Adrenal gland (tissue), 12 donors: ENCODE results near the gene ABCD1. TPM values are rescaled to one million over a fixed set of nuclear protein-coding genes. Genes with fewer than 3 reads are reported as not detected.

Experiments used
- DNase-seq, 7 donors: peaks; one replicate each; pipeline ENCODE4 v3.0.0-alpha.2; 2019 to 2020
- H3K27ac ChIP-seq, 5 donors: fragments of 200-600 bp; sonication (generic) in 4 of 5; 1 replicate in 3 of 5; 2 replicates in 2 of 5; pipeline versions ENCODE4 v1.5.1 to v1.8.0; 2016 to 2020; ENCODE audit warnings: mild to moderate bottlenecking in 1 of 5
- H3K27me3 ChIP-seq: fragments of 200-600 bp; 2 replicates; pipeline ENCODE4 v1.8.0; 2021
- H3K36me3 ChIP-seq, 2 donors: fragments of 200-600 bp; replicated peaks in 1 of 2; 1 replicate in 1 of 2; 2 replicates in 1 of 2; pipeline versions ENCODE4 v1.5.1 to v1.8.0; 2018 to 2022
- H3K4me1 ChIP-seq, 2 donors: fragments of 200-600 bp; replicated peaks in 1 of 2; 1 replicate in 1 of 2; 2 replicates in 1 of 2; pipeline versions ENCODE4 v1.5.1 to v1.8.0; 2018 to 2021
- H3K4me3 ChIP-seq, 4 donors: fragments of 200-600 bp; sonication (generic) in 3 of 4; one replicate each; pipeline ENCODE4 v1.5.1; 2016 to 2018
- H3K9me3 ChIP-seq, 3 donors: fragments of 200-600 bp; sonication (generic) in 1 of 3; replicated peaks in 1 of 3; 1 replicate in 2 of 3; 2 replicates in 1 of 3; pipeline versions ENCODE4 v1.5.1 to v1.8.0; 2016 to 2021
- POLR2A ChIP-seq, 2 donors: fragments of 450-650 bp; IDR thresholded peaks; one replicate each; pipeline ENCODE4 v1.6.1; 2017; ENCODE audit warnings: antibody characterized with exemption in 2 of 2, mild to moderate bottlenecking in 2 of 2, moderate library complexity in 1 of 2
- WGBS, 4 donors: extraction: QIAGEN DNeasy Blood & Tissue Kit in 2 of 4; methylation state at CpG; one replicate each; pipeline versions ENCODE4 v1.1.5 to v1.1.7; 2013 to 2017; 5-methylcytosine and 5-hydroxymethylcytosine counted together
- intact Hi-C, 2 donors: fragments of 100-400 bp; cut with DNase I; formaldehyde crosslinking; loops; one replicate each; pipeline versions ENCODE4 v1.14.1 to v1.15.0; 2022 to 2023
- polyA plus RNA-seq, 3 donors: library from polyadenylated mRNA; stranded (reverse); fragments of 200-250 nt in 2 of 3; fragments of 350-450 nt in 1 of 3; fragmentation: Illumina TruSeq in 1 of 3; extraction: RNeasy Lipid Tissue Mini Kit (QIAGEN cat#74804) in 1 of 3; gene quantifications; one replicate each; pipeline ENCODE4 v1.2.3, GENCODE V29; 2013 to 2014
- total RNA-seq, 9 donors: library from RNA; depleted of rRNA in 4 of 9; stranded (reverse); fragments of >200 nt in 4 of 9; fragments of 120-200 nt in 1 of 9; fragmentation: NEBNext Ultra II Directional in 1 of 9; extraction: Animal tissue kit (Norgen Biotek cat#: 25700) in 1 of 9; gene quantifications; one replicate each; pipeline versions ENCODE4 v1.1.0 to v1.2.4, GENCODE V29; 2013 to 2023
- TF ChIP-seq, protein P1 (sequence below), 6 experiments: fragments of 450-650 bp in 4 of 6; fragments of 200-600 bp in 2 of 6; sonication (generic) in 1 of 6; IDR thresholded peaks; 1 replicate in 5 of 6; 2 replicates in 1 of 6; pipeline versions ENCODE4 v1.5.1 to v1.8.0; 2016 to 2021; ENCODE audit warnings: antibody characterized with exemption in 6 of 6, mild to moderate bottlenecking in 2 of 6, moderate library complexity in 1 of 6
- donor health status: healthy with polysubstance abuse.
- donor health status: Bipolar disorder and iron deficiency.
- donor health status: DM: yes; HTN: yes; CAD: no.
- donor health status: DM: no; HTN: no; CAD: no.
- donor health status: DM: no; HTN: no; CAD: no.
- donor health status: DM: yes; HTN: yes; CAD: no.

ABCD1 gene
- total and polyA plus RNA-seq, 12 donors = 29.6 to 78.0 (median 50.4) TPM

DNA sequence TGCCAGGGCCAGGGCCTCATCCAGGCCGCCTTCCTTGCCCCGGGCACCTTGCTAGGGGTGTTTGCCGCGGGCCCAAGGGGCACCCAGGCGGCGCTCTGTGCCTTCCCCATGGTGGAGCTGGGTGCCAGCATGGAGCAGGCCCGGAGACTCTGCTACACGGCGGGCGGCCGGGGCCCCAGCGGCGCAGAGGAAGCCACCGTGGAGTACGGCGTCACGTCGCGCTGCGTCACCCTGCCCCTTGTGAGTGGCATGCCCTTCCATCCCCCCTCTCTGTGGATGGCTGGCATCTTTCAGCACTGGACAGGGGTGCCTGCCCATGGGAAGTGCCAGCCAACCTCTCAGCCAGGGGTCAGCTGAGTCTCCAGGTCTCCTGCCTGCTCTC lies 43.0 kb downstream of the ABCD1 start:
- peaks cover 0 to 18% of the 10 kb centered on the region in 2 donors for H3K4me1 ChIP-seq
- H3K36me3 ChIP-seq = peaks cover 0 to 10% of the 10 kb centered on the region in 2 donors
- TF ChIP-seq, protein P1, sequence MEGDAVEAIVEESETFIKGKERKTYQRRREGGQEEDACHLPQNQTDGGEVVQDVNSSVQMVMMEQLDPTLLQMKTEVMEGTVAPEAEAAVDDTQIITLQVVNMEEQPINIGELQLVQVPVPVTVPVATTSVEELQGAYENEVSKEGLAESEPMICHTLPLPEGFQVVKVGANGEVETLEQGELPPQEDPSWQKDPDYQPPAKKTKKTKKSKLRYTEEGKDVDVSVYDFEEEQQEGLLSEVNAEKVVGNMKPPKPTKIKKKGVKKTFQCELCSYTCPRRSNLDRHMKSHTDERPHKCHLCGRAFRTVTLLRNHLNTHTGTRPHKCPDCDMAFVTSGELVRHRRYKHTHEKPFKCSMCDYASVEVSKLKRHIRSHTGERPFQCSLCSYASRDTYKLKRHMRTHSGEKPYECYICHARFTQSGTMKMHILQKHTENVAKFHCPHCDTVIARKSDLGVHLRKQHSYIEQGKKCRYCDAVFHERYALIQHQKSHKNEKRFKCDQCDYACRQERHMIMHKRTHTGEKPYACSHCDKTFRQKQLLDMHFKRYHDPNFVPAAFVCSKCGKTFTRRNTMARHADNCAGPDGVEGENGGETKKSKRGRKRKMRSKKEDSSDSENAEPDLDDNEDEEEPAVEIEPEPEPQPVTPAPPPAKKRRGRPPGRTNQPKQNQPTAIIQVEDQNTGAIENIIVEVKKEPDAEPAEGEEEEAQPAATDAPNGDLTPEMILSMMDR (IDR thresholded peaks at IDR 0.05) = no peak
- TF ChIP-seq POLR2A (IDR thresholded peaks at IDR 0.05) = no peak
- intact Hi-C loops = loop anchor here in 1 of 2 donors (5.0 kb wide), 1 partner anchor 190 kb away; no protein-coding TSS in a partner anchor
- H3K27me3 ChIP-seq = no peaks in the 10 kb centered on the region
- H3K27ac ChIP-seq = peak overlapping the region in 2 of 5 donors; percentile 43 to 87
- WGBS, 4 donors = 88 to 97% methylated on average over 20 of the region's 20 CpGs; no CpG with 5 or more reads in 2 of the 4 donors
- H3K9me3 ChIP-seq = no peaks in the 10 kb centered on the region
- H3K4me3 ChIP-seq = no peak overlapping the region
- DNase-seq = peak in 1 of 7 donors; percentile 11

DNA sequence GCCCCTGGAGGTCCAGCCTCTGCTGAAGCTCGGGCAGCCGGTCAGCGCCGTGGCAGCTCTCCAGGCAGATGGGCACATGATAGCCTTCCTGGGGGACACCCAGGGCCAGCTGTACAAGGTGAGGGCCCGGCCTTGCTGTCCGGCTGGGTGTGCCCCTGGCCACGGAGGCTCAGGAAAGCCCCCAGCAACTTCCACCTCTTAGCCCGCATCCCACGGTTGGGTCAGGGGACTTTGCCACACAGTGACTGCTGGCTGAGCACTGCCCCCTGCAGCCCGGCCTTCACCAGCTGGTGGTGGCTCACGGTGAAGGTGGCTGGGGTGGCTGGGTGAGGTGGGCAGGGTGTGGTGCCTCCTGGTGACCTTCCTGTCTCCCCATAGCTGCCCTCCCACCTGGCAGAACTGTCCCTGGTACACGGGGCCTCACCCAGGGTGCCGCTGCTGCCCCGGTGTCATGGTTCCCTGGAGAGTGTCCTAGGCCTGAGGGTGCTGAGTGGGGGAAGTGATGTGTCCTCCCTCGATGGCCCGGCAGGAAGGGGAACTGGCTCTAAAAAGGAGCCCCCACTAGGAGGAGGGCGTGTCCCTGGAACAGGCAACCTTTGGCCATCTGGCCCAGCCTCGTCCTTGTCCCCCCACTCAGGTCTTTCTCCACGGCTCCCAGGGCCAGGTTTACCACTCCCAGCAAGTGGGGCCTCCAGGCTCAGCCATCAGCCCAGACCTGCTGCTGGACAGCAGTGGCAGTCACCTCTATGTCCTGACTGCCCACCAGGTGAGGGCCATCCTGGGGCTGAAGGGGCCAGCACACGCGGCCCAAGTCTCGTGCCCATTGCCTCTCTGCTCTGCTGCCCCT lies 43.9 kb downstream of the ABCD1 start:
- TF ChIP-seq POLR2A (IDR thresholded peaks at IDR 0.05) = no peak
- TF ChIP-seq, protein P1 (IDR thresholded peaks at IDR 0.05) = no peak
- H3K4me3 ChIP-seq = no peak overlapping the region
- intact Hi-C loops = loop anchor here in 1 of 2 donors (5.0 kb wide), 1 partner anchor 189 kb away; no protein-coding TSS in a partner anchor
- H3K27ac ChIP-seq = no peak overlapping the region
- WGBS, 4 donors = 50 to 84% (median 71%) methylated on average over 1 to 22 of the region's 22 CpGs
- H3K27me3 ChIP-seq = no peaks in the 10 kb centered on the region
- peaks cover 0 to 18% of the 10 kb centered on the region in 2 donors for H3K4me1 ChIP-seq
- DNase-seq = peak in 2 of 7 donors; percentile 9 to 19
- H3K36me3 ChIP-seq = peaks cover 0 to 10% of the 10 kb centered on the region in 2 donors
- no peaks in the 10 kb centered on the region for H3K9me3 ChIP-seq

DNA sequence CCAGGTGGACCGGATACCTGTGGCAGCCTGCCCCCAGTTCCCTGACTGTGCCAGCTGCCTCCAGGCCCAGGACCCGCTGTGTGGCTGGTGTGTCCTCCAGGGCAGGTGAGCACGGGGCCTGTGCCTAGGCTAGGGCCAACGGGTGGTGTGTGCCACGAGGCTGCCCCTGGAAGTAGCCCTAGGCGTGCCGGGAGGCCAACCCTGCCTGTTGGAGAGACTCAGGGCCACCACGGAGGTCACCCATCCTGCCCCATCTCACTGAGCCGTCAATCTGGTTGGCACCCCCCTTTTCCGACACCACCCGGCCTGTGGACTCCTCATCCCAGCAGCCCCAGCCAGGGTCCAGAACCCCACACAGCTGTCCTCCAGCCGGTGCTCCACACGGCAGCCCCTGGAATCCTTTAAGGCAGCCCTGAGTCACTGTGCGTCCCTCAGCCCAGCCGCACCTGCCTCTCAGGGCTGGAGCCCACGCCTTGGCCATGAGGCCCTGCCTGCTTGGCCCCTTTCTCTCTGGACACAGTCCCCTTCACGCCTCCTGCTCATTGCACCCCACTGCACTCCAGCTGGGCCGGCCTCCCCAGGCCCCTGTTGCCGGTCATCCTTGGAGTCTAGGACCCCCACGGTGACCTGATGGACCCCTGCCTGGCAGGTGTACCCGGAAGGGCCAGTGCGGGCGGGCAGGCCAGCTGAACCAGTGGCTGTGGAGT lies 44.7 kb downstream of the ABCD1 start:
- H3K4me1 ChIP-seq = peaks cover 0 to 16% of the 10 kb centered on the region in 2 donors
- intact Hi-C loops = loop anchor here in 1 of 2 donors (5.0 kb wide), 1 partner anchor 188 kb away; no protein-coding TSS in a partner anchor
- 81 to 88% (median 81%) methylated on average over 12 to 23 of the region's 23 CpGs; no CpG with 5 or more reads in 1 of the 4 donors for WGBS, 4 donors
- H3K27me3 ChIP-seq = no peaks in the 10 kb centered on the region
- no peak for TF ChIP-seq POLR2A (IDR thresholded peaks at IDR 0.05)
- TF ChIP-seq, protein P1 (IDR thresholded peaks at IDR 0.05) = no peak
- H3K27ac ChIP-seq = no peak overlapping the region
- no peak overlapping the region for H3K4me3 ChIP-seq
- peaks cover 0 to 10% of the 10 kb centered on the region in 2 donors for H3K36me3 ChIP-seq
- DNase-seq = peak in 2 of 7 donors; percentile 8 to 13
- H3K9me3 ChIP-seq = no peaks in the 10 kb centered on the region
